Epithelial cell of esophagus (primary cell): ENCODE measurements around the gene ACOT7.
A peak's percentile ranks its signal among the peaks of the same experiment; 100 is the strongest.

ENCODE experiments used
- DNase-seq: peaks from one replicate; pipeline ENCODE4 v3.0.0; 2010; ENCODE audit warnings: low read depth
- H3K4me3 ChIP-seq: 2 replicates; pipeline ENCODE4 v1.5.1; 2011; ENCODE audit warnings: mild to moderate bottlenecking, low read length, control low read depth
- CTCF ChIP-seq: IDR thresholded peaks from 2 replicates; pipeline ENCODE4 v1.5.1; 2011; ENCODE audit warnings: low read depth, mild to moderate bottlenecking, low read length, control low read depth, inconsistent platforms; ENCODE audit not compliant: insufficient read depth; ENCODE audit errors: missing control alignments

The ACOT7 gene

GRCh38 chr1:6263716-6264115, 129.9 kb downstream of the ACOT7 start:
- H3K4me3 ChIP-seq, result no peak overlapping the region
- TF ChIP-seq CTCF, result no peak
- no peak for DNase-seq

GRCh38 chr1:6262555-6263420, 130.8 kb downstream of the ACOT7 start:
- no peak overlapping the region for H3K4me3 ChIP-seq
- DNase-seq, result no peak
- no peak for TF ChIP-seq CTCF

- DNase-seq, result no peak
- no peak for TF ChIP-seq CTCF
- H3K4me3 ChIP-seq, result no peak overlapping the region
Observed at GRCh38 chr1:6261615-6261995, 132.0 kb downstream of the ACOT7 start.

GRCh38 chr1:6260961-6261614, 132.5 kb downstream of the ACOT7 start, which contains the start of gene GPR153:
Gene GPR153 (minus strand): TSS chr1:6261098. CDS start chr1:6254905, 6,193 bp downstream.
- H3K4me3 ChIP-seq, result peak within 1 kb of the TSS; percentile 56
- DNase-seq, result peak; percentile 72
- TF ChIP-seq CTCF, result no peak

GRCh38 chr1:6260433-6260934, 133.1 kb downstream of the ACOT7 start:
- no peak for TF ChIP-seq CTCF
- peak overlapping the region; percentile 56 for H3K4me3 ChIP-seq
- no peak for DNase-seq

- DNase-seq, result peak; percentile 91
- TF ChIP-seq CTCF, result no peak
- H3K4me3 ChIP-seq, result peak overlapping the region; percentile 56
Observed at GRCh38 chr1:6259491-6260362, 133.8 kb downstream of the ACOT7 start.
